GM23338 (cell line): Measurements from ENCODE around the gene EVC. TPM values are rescaled to one million over a fixed set of nuclear protein-coding genes. Genes with fewer than 3 reads are reported as not detected.

Experiments
- ATAC-seq: fragments of 200-7000 bp; cut with Tn5 transposase; 3 replicates; pipeline ENCODE4 v1.9.1; 2020
- DNase-seq: peaks from one replicate; pipeline ENCODE4 v3.0.0-alpha.2; 2015; ENCODE audit warnings: low spot score
- H2AFZ ChIP-seq: fragments of 200-600 bp; sonication (generic); 2 replicates; pipeline ENCODE4 v1.8.0; 2016; ENCODE audit warnings: antibody characterized with exemption, mild to moderate bottlenecking, moderate library complexity
- H3F3A ChIP-seq: fragments of 200-600 bp; sonication (generic); replicated peaks from 2 replicates; pipeline ENCODE4 v1.8.0; 2017; ENCODE audit warnings: antibody characterized with exemption, mixed run types, low read depth
- H3K27ac ChIP-seq: fragments of 200-600 bp; sonication (generic); 2 replicates; pipeline ENCODE4 v1.6.1; 2016; ENCODE audit warnings: low read depth
- H3K27me3 ChIP-seq: fragments of 200-600 bp; sonication (generic); 2 replicates; pipeline ENCODE4 v1.8.0; 2016; ENCODE audit warnings: mild to moderate bottlenecking, mixed run types, moderate library complexity; ENCODE audit not compliant: insufficient read depth
- H3K36me3 ChIP-seq: fragments of 200-600 bp; sonication (generic); 2 replicates; pipeline ENCODE4 v1.8.0; 2016; ENCODE audit warnings: mild to moderate bottlenecking; ENCODE audit not compliant: insufficient read depth
- H3K4me1 ChIP-seq: fragments of 200-600 bp; sonication (generic); 2 replicates; pipeline ENCODE4 v1.8.0; 2016; ENCODE audit warnings: mild to moderate bottlenecking, moderate library complexity; ENCODE audit not compliant: insufficient read depth
- H3K4me2 ChIP-seq: fragments of 200-600 bp; sonication (generic); 2 replicates; pipeline ENCODE4 v1.7.1; 2017; ENCODE audit warnings: mixed run types
- H3K4me3 ChIP-seq: fragments of 200-600 bp; sonication (generic); 2 replicates; pipeline ENCODE4 v1.6.1; 2016; ENCODE audit warnings: mixed run types
- H3K79me2 ChIP-seq: fragments of 200-600 bp; sonication (generic); replicated peaks from 2 replicates; pipeline ENCODE4 v1.8.0; 2017; ENCODE audit warnings: mild to moderate bottlenecking; ENCODE audit not compliant: insufficient read depth
- H3K9me2 ChIP-seq: fragments of 200-600 bp; sonication (generic); 2 replicates; pipeline ENCODE4 v1.8.0; 2017; ENCODE audit not compliant: insufficient read depth
- H4K20me1 ChIP-seq: fragments of 200-600 bp; sonication (generic); replicated peaks from 2 replicates; pipeline ENCODE4 v1.8.0; 2017; ENCODE audit warnings: mild to moderate bottlenecking; ENCODE audit not compliant: insufficient read depth
- H3K27ac Mint-ChIP-seq: 2 replicates; pipeline ENCODE4 v1.8.0; 2020; ENCODE audit warnings: inconsistent platforms, mild to moderate bottlenecking, moderate library complexity, mixed read lengths
- H3K27me3 Mint-ChIP-seq: 3 replicates; pipeline ENCODE4 v1.8.0; 2022; ENCODE audit warnings: low read depth, mild to moderate bottlenecking, moderate library complexity, mixed read lengths, inconsistent platforms; ENCODE audit not compliant: insufficient read depth, poor library complexity
- H3K36me3 Mint-ChIP-seq: 3 replicates; pipeline ENCODE4 v1.8.0; 2021; ENCODE audit warnings: low read depth, mild to moderate bottlenecking, inconsistent platforms, moderate library complexity, mixed read lengths
- H3K4me1 Mint-ChIP-seq: 3 replicates; pipeline ENCODE4 v1.8.0; 2020; ENCODE audit warnings: mild to moderate bottlenecking, inconsistent platforms, mixed read lengths
- H3K4me3 Mint-ChIP-seq: 3 replicates; pipeline ENCODE4 v1.8.0; 2021; ENCODE audit warnings: moderate library complexity, mild to moderate bottlenecking, inconsistent platforms, mixed read lengths
- H3K9me3 Mint-ChIP-seq: 3 replicates; pipeline ENCODE4 v1.8.0; 2020; ENCODE audit warnings: moderate library complexity, mild to moderate bottlenecking, inconsistent platforms, mixed read lengths
- CREB1 ChIP-seq: fragments of 250-450 bp; sonication (Bioruptor Pico); IDR thresholded peaks from 2 replicates; pipeline ENCODE4 v1.5.0; 2020; ENCODE audit warnings: low read depth, mild to moderate bottlenecking, moderate library complexity
- EZH2 ChIP-seq: fragments of 200-600 bp; sonication (generic); IDR thresholded peaks from one replicate; pipeline ENCODE4 v1.8.0; 2017; ENCODE audit warnings: antibody characterized with exemption, mild to moderate bottlenecking, low read depth; ENCODE audit not compliant: unreplicated experiment
- EZH2phosphoT487 ChIP-seq: fragments of 200-600 bp; sonication (generic); IDR thresholded peaks from one replicate; pipeline ENCODE4 v1.8.1; 2018; ENCODE audit warnings: antibody characterized with exemption; ENCODE audit not compliant: unreplicated experiment
- JUNB ChIP-seq: IDR thresholded peaks from one replicate; pipeline ENCODE4 v1.6.1; 2016; ENCODE audit warnings: antibody characterized with exemption; ENCODE audit not compliant: unreplicated experiment
- NANOG ChIP-seq: IDR thresholded peaks from 2 replicates; pipeline ENCODE4 v1.6.1; 2016; ENCODE audit warnings: antibody characterized with exemption, borderline replicate concordance
- POLR2AphosphoS5 ChIP-seq: IDR thresholded peaks from 2 replicates; pipeline ENCODE4 v1.6.1; 2016; ENCODE audit warnings: antibody characterized with exemption, low read depth
- STAT1 ChIP-seq: IDR thresholded peaks from one replicate; pipeline ENCODE4 v1.6.1; 2016; ENCODE audit warnings: antibody characterized with exemption; ENCODE audit not compliant: unreplicated experiment
- ZNF114 ChIP-seq: fragments of 250-450 bp; sonication (Bioruptor Pico); IDR thresholded peaks from 2 replicates; pipeline ENCODE4 v1.5.0; 2020; ENCODE audit warnings: mild to moderate bottlenecking, moderate library complexity
- ZNF331 ChIP-seq: fragments of 250-450 bp; sonication (Bioruptor Pico); IDR thresholded peaks from 2 replicates; pipeline ENCODE4 v1.5.0; 2020; ENCODE audit warnings: low read depth, mild to moderate bottlenecking, moderate library complexity
- polyA plus RNA-seq: library from polyadenylated mRNA; unstranded; fragments of >200 nt; fragmentation: Nextera tagmentation; extraction: Ambion mirVana; gene quantifications from 2 replicates; pipeline ENCODE4 v1.2.1, GENCODE V29; 2016
- total RNA-seq: library from RNA; depleted of rRNA; stranded (reverse); fragments of >200 nt; shearing (Covaris generic); gene quantifications from 2 replicates; pipeline ENCODE4 v1.2.3, GENCODE V29; 2014
- TF ChIP-seq, protein P1 (sequence below), 2 experiments: fragments of 200-600 bp in 1 of 2; sonication (generic) in 1 of 2; conservative IDR thresholded peaks; 2 replicates each; pipeline versions ENCODE4 v1.5.1 to v1.6.1; 2016 to 2017; ENCODE audit warnings: antibody characterized with exemption in 2 of 2, low read depth in 2 of 2, mild to moderate bottlenecking in 2 of 2, moderate library complexity in 1 of 2
- TF ChIP-seq, protein P2 (sequence below): IDR thresholded peaks from one replicate; pipeline ENCODE4 v1.6.1; 2018; ENCODE audit warnings: antibody characterized with exemption; ENCODE audit not compliant: unreplicated experiment
- TF ChIP-seq, protein P3 (sequence below): IDR thresholded peaks from 2 replicates; pipeline ENCODE4 v1.6.1; 2016; ENCODE audit warnings: antibody characterized with exemption
- TF ChIP-seq, protein P4 (sequence below): fragments of 250-450 bp; sonication (Bioruptor Pico); IDR thresholded peaks from 2 replicates; pipeline ENCODE4 v1.5.0; 2020; ENCODE audit warnings: mild to moderate bottlenecking, moderate library complexity

Gene EVC
- total and polyA plus RNA-seq, 2 experiments from 2014 or later, result 1.7 to 12.8 TPM

DNA sequence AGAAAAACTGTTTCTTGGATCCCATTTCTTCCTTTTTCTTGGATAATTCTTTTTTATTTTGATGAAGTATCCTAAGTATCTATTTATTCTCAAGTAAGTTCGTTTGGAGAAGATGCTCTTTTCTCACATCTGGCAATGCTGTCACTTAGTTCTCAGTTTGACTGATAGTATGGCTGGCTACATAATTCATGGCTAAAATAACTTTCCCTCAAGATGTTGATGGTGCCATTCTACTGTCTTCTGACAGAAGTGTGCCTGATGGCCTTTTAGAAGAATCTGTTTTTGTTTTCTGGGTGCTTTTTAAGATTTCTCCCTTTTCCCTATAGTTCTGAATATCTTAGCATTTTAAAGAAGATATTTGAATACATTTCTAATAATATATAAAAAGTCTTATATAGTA, 44.3 kb upstream of the EVC start:
- Mint-ChIP-seq H3K4me1 (no peaks in the 10 kb centered on the region), H3K27ac (no peak overlapping the region), H3K4me3 (no peak overlapping the region), H3K9me3 (peaks cover 16% of the 10 kb centered on the region; the same call in 2 of the 3 replicates), H3K27me3 (peaks cover 2% of the 10 kb centered on the region), H3K36me3 (peaks cover 28% of the 10 kb centered on the region)
- no peak for ATAC-seq
- Histone ChIP-seq H3K27me3 (no peaks in the 10 kb centered on the region), H2AFZ (no peak overlapping the region), H3K79me2 (no peaks in the 10 kb centered on the region), H3K36me3 (0 out of 2 replicates have a peak, but pooled peaks cover 11% of the 10 kb centered on the region), H4K20me1 (no peaks in the 10 kb centered on the region), H3K4me3 (no peak overlapping the region), H3F3A (no peaks in the 10 kb centered on the region), H3K4me2 (no peak overlapping the region), H3K27ac (no peak overlapping the region), H3K4me1 (no peaks in the 10 kb centered on the region), H3K9me2 (no peaks in the 10 kb centered on the region)
- TF ChIP-seq, protein P1, sequence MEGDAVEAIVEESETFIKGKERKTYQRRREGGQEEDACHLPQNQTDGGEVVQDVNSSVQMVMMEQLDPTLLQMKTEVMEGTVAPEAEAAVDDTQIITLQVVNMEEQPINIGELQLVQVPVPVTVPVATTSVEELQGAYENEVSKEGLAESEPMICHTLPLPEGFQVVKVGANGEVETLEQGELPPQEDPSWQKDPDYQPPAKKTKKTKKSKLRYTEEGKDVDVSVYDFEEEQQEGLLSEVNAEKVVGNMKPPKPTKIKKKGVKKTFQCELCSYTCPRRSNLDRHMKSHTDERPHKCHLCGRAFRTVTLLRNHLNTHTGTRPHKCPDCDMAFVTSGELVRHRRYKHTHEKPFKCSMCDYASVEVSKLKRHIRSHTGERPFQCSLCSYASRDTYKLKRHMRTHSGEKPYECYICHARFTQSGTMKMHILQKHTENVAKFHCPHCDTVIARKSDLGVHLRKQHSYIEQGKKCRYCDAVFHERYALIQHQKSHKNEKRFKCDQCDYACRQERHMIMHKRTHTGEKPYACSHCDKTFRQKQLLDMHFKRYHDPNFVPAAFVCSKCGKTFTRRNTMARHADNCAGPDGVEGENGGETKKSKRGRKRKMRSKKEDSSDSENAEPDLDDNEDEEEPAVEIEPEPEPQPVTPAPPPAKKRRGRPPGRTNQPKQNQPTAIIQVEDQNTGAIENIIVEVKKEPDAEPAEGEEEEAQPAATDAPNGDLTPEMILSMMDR (conservative IDR thresholded peaks at IDR 0.05; ENCODE audit: low read depth in 2 of 2), result no peak
- TF ChIP-seq NANOG (no peak), ZNF114 (CRISPR knock-in tag) (no peak), ZNF331 (CRISPR knock-in tag) (no peak), EZH2 (no peak), JUNB (no peak), STAT1 (no peak), EZH2phosphoT487 (no peak), POLR2AphosphoS5 (no peak), CREB1 (CRISPR knock-in tag) (no peak)
- TF ChIP-seq, protein P2, sequence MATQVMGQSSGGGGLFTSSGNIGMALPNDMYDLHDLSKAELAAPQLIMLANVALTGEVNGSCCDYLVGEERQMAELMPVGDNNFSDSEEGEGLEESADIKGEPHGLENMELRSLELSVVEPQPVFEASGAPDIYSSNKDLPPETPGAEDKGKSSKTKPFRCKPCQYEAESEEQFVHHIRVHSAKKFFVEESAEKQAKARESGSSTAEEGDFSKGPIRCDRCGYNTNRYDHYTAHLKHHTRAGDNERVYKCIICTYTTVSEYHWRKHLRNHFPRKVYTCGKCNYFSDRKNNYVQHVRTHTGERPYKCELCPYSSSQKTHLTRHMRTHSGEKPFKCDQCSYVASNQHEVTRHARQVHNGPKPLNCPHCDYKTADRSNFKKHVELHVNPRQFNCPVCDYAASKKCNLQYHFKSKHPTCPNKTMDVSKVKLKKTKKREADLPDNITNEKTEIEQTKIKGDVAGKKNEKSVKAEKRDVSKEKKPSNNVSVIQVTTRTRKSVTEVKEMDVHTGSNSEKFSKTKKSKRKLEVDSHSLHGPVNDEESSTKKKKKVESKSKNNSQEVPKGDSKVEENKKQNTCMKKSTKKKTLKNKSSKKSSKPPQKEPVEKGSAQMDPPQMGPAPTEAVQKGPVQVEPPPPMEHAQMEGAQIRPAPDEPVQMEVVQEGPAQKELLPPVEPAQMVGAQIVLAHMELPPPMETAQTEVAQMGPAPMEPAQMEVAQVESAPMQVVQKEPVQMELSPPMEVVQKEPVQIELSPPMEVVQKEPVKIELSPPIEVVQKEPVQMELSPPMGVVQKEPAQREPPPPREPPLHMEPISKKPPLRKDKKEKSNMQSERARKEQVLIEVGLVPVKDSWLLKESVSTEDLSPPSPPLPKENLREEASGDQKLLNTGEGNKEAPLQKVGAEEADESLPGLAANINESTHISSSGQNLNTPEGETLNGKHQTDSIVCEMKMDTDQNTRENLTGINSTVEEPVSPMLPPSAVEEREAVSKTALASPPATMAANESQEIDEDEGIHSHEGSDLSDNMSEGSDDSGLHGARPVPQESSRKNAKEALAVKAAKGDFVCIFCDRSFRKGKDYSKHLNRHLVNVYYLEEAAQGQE, result no peak
- TF ChIP-seq, protein P3, sequence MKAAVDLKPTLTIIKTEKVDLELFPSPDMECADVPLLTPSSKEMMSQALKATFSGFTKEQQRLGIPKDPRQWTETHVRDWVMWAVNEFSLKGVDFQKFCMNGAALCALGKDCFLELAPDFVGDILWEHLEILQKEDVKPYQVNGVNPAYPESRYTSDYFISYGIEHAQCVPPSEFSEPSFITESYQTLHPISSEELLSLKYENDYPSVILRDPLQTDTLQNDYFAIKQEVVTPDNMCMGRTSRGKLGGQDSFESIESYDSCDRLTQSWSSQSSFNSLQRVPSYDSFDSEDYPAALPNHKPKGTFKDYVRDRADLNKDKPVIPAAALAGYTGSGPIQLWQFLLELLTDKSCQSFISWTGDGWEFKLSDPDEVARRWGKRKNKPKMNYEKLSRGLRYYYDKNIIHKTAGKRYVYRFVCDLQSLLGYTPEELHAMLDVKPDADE, result no peak
- TF ChIP-seq, protein P4, sequence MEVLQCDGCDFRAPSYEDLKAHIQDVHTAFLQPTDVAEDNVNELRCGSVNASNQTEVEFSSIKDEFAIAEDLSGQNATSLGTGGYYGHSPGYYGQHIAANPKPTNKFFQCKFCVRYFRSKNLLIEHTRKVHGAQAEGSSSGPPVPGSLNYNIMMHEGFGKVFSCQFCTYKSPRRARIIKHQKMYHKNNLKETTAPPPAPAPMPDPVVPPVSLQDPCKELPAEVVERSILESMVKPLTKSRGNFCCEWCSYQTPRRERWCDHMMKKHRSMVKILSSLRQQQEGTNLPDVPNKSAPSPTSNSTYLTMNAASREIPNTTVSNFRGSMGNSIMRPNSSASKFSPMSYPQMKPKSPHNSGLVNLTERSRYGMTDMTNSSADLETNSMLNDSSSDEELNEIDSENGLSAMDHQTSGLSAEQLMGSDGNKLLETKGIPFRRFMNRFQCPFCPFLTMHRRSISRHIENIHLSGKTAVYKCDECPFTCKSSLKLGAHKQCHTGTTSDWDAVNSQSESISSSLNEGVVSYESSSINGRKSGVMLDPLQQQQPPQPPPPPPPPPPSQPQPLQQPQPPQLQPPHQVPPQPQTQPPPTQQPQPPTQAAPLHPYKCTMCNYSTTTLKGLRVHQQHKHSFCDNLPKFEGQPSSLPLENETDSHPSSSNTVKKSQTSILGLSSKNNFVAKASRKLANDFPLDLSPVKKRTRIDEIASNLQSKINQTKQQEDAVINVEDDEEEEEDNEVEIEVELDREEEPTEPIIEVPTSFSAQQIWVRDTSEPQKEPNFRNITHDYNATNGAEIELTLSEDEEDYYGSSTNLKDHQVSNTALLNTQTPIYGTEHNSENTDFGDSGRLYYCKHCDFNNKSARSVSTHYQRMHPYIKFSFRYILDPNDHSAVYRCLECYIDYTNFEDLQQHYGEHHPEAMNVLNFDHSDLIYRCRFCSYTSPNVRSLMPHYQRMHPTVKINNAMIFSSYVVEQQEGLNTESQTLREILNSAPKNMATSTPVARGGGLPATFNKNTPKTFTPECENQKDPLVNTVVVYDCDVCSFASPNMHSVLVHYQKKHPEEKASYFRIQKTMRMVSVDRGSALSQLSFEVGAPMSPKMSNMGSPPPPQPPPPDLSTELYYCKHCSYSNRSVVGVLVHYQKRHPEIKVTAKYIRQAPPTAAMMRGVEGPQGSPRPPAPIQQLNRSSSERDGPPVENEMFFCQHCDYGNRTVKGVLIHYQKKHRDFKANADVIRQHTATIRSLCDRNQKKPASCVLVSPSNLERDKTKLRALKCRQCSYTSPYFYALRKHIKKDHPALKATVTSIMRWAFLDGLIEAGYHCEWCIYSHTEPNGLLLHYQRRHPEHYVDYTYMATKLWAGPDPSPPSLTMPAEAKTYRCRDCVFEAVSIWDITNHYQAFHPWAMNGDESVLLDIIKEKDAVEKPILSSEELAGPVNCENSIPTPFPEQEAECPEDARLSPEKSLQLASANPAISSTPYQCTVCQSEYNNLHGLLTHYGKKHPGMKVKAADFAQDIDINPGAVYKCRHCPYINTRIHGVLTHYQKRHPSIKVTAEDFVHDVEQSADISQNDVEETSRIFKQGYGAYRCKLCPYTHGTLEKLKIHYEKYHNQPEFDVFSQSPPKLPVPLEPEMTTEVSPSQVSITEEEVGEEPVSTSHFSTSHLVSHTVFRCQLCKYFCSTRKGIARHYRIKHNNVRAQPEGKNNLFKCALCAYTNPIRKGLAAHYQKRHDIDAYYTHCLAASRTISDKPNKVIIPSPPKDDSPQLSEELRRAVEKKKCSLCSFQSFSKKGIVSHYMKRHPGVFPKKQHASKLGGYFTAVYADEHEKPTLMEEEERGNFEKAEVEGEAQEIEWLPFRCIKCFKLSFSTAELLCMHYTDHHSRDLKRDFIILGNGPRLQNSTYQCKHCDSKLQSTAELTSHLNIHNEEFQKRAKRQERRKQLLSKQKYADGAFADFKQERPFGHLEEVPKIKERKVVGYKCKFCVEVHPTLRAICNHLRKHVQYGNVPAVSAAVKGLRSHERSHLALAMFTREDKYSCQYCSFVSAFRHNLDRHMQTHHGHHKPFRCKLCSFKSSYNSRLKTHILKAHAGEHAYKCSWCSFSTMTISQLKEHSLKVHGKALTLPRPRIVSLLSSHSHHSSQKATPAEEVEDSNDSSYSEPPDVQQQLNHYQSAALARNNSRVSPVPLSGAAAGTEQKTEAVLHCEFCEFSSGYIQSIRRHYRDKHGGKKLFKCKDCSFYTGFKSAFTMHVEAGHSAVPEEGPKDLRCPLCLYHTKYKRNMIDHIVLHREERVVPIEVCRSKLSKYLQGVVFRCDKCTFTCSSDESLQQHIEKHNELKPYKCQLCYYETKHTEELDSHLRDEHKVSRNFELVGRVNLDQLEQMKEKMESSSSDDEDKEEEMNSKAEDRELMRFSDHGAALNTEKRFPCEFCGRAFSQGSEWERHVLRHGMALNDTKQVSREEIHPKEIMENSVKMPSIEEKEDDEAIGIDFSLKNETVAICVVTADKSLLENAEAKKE (CRISPR knock-in tag), result no peak
- DNase-seq, result no peak
